Measurements from ENCODE around the gene B4GALT1.

B4GALT1 gene

GRCh38 chr9:33081128-33081851 is 85.8 kb downstream of the B4GALT1 start:
- H2AK5ac ChIP-seq (ENCODE audit: low read length), result no peak overlapping the region
- no peak overlapping the region for H4K5ac ChIP-seq (ENCODE audit: low read length)
- DNase-seq, result peak; percentile 94
- H3K4me2 ChIP-seq (ENCODE audit: low read length), result no peak overlapping the region
- H3K36me3 ChIP-seq (ENCODE audit: control insufficient read depth, insufficient read depth, low read length), result no peaks in the 10 kb centered on the region
- no peak overlapping the region for H4K8ac ChIP-seq (ENCODE audit: low read depth, low read length)
- no peak overlapping the region for H3K27ac ChIP-seq (ENCODE audit: low read depth, low read length)
- H2BK5ac ChIP-seq (ENCODE audit: low read length), result no peak overlapping the region
- H3K79me2 ChIP-seq (ENCODE audit: control insufficient read depth, insufficient read depth, low read length), result peaks cover 2% of the 10 kb centered on the region
- no CpG with 5 or more reads among the region's 9 CpGs for WGBS (ENCODE audit: extremely low coverage, insufficient coverage, low lambda C conversion rate)
- no peak overlapping the region for H3K9ac ChIP-seq (ENCODE audit: low read length)
- H3K4me1 ChIP-seq (ENCODE audit: control insufficient read depth, low read depth, low read length), result no peaks in the 10 kb centered on the region
- H2BK15ac ChIP-seq (replicated peaks; ENCODE audit: low read depth), result no peak overlapping the region
- H2BK120ac ChIP-seq (ENCODE audit: low read depth, low read length), result no peak overlapping the region
- no peak overlapping the region for H3K56ac ChIP-seq (ENCODE audit: low read length)
- no peak overlapping the region for H3K4me3 ChIP-seq (ENCODE audit: low read length)
- H3K23ac ChIP-seq (ENCODE audit: low read length), result no peak overlapping the region
- peaks cover 1% of the 10 kb centered on the region for H3K79me1 ChIP-seq (ENCODE audit: low read length)
- H3K4ac ChIP-seq (ENCODE audit: low read depth, low read length), result no peak overlapping the region
- H3K27me3 ChIP-seq (ENCODE audit: insufficient read depth, low read length, poor library complexity), result no peaks in the 10 kb centered on the region
- no peak overlapping the region for H3K18ac ChIP-seq (ENCODE audit: low read length)

GRCh38 chr9:33080534-33080933 is 86.6 kb downstream of the B4GALT1 start:
- no peaks in the 10 kb centered on the region for H3K36me3 ChIP-seq (ENCODE audit: control insufficient read depth, insufficient read depth, low read length)
- no CpG with 5 or more reads among the region's 6 CpGs for WGBS (ENCODE audit: extremely low coverage, insufficient coverage, low lambda C conversion rate)

GRCh38 chr9:33076046-33077004 is 90.8 kb downstream of the B4GALT1 start, which contains the start of gene SMU1:
Gene SMU1, minus strand, starts transcription at chr9:33076674. Its CDS starts 66 bp downstream, at chr9:33076608.
- H3K18ac ChIP-seq (ENCODE audit: low read length), result no peak within 1 kb of the TSS
- peak within 1 kb of the TSS; percentile 45 for H2BK5ac ChIP-seq (ENCODE audit: low read length)
- H2BK15ac ChIP-seq (replicated peaks; ENCODE audit: low read depth), result no peak within 1 kb of the TSS
- peaks cover 2% of the 10 kb centered on the region for H3K4me1 ChIP-seq (ENCODE audit: control insufficient read depth, low read depth, low read length)
- peak within 1 kb of the TSS; percentile 99 for H3K4me3 ChIP-seq (ENCODE audit: low read length)
- H4K5ac ChIP-seq (ENCODE audit: low read length), result peak within 1 kb of the TSS; percentile 75
- no peak within 1 kb of the TSS for H3K27ac ChIP-seq (ENCODE audit: low read depth, low read length)
- peak within 1 kb of the TSS; percentile 100 for H3K56ac ChIP-seq (ENCODE audit: low read length)
- WGBS (ENCODE audit: extremely low coverage, insufficient coverage, low lambda C conversion rate), result no CpG with 5 or more reads among the region's 53 CpGs
- H3K4me2 ChIP-seq (ENCODE audit: low read length), result peak within 1 kb of the TSS; percentile 89
- H2AK5ac ChIP-seq (ENCODE audit: low read length), result no peak within 1 kb of the TSS
- H3K9ac ChIP-seq (ENCODE audit: low read length), result peak within 1 kb of the TSS; percentile 95
- peaks cover 25% of the 10 kb centered on the region for H3K79me2 ChIP-seq (ENCODE audit: control insufficient read depth, insufficient read depth, low read length)
- peaks cover 13% of the 10 kb centered on the region for H3K79me1 ChIP-seq (ENCODE audit: low read length)
- no peak within 1 kb of the TSS for H2BK120ac ChIP-seq (ENCODE audit: low read depth, low read length)
- peak; percentile 99 for DNase-seq
- no peak within 1 kb of the TSS for H4K8ac ChIP-seq (ENCODE audit: low read depth, low read length)
- no peaks in the 10 kb centered on the region for H3K27me3 ChIP-seq (ENCODE audit: insufficient read depth, low read length, poor library complexity)
- peak within 1 kb of the TSS; percentile 94 for H3K23ac ChIP-seq (ENCODE audit: low read length)
- H3K4ac ChIP-seq (ENCODE audit: low read depth, low read length), result peak within 1 kb of the TSS; percentile 7
- peaks cover 2% of the 10 kb centered on the region for H3K36me3 ChIP-seq (ENCODE audit: control insufficient read depth, insufficient read depth, low read length)

More at GRCh38 chr9:33080534-33080933, 86.6 kb downstream of the B4GALT1 start:
- no peak overlapping the region for H2AK5ac ChIP-seq (ENCODE audit: low read length)
- no peak overlapping the region for H2BK15ac ChIP-seq (replicated peaks; ENCODE audit: low read depth)
- no peak overlapping the region for H3K23ac ChIP-seq (ENCODE audit: low read length)
- no peak overlapping the region for H3K4me3 ChIP-seq (ENCODE audit: low read length)
- no peak for DNase-seq
- no peak overlapping the region for H3K27ac ChIP-seq (ENCODE audit: low read depth, low read length)
- H3K9ac ChIP-seq (ENCODE audit: low read length), result no peak overlapping the region
- no peak overlapping the region for H4K8ac ChIP-seq (ENCODE audit: low read depth, low read length)
- no peak overlapping the region for H3K4ac ChIP-seq (ENCODE audit: low read depth, low read length)
- peaks cover 7% of the 10 kb centered on the region for H3K79me1 ChIP-seq (ENCODE audit: low read length)
- no peak overlapping the region for H2BK5ac ChIP-seq (ENCODE audit: low read length)
- H4K5ac ChIP-seq (ENCODE audit: low read length), result no peak overlapping the region
- no peaks in the 10 kb centered on the region for H3K27me3 ChIP-seq (ENCODE audit: insufficient read depth, low read length, poor library complexity)
- no peak overlapping the region for H3K56ac ChIP-seq (ENCODE audit: low read length)
- H3K4me1 ChIP-seq (ENCODE audit: control insufficient read depth, low read depth, low read length), result peaks cover under 1% of the 10 kb centered on the region
- H3K79me2 ChIP-seq (ENCODE audit: control insufficient read depth, insufficient read depth, low read length), result peaks cover 9% of the 10 kb centered on the region
- no peak overlapping the region for H3K4me2 ChIP-seq (ENCODE audit: low read length)
- H2BK120ac ChIP-seq (ENCODE audit: low read depth, low read length), result no peak overlapping the region
- H3K18ac ChIP-seq (ENCODE audit: low read length), result no peak overlapping the region

- Histone ChIP-seq H4K8ac (ENCODE audit: low read depth, low read length) (no peak overlapping the region), H3K4me1 (ENCODE audit: control insufficient read depth, low read depth, low read length) (no peaks in the 10 kb centered on the region), H3K4ac (ENCODE audit: low read depth, low read length) (no peak overlapping the region), H2BK5ac (ENCODE audit: low read length) (no peak overlapping the region), H3K4me2 (ENCODE audit: low read length) (no peak overlapping the region), H2BK120ac (ENCODE audit: low read depth, low read length) (no peak overlapping the region), H3K79me2 (ENCODE audit: control insufficient read depth, insufficient read depth, low read length) (peaks cover 3% of the 10 kb centered on the region), H3K23ac (ENCODE audit: low read length) (no peak overlapping the region), H3K36me3 (ENCODE audit: control insufficient read depth, insufficient read depth, low read length) (peaks cover 6% of the 10 kb centered on the region), H2BK15ac (replicated peaks; ENCODE audit: low read depth) (no peak overlapping the region), H2AK5ac (ENCODE audit: low read length) (no peak overlapping the region), H3K79me1 (ENCODE audit: low read length) (no peaks in the 10 kb centered on the region), H3K56ac (ENCODE audit: low read length) (no peak overlapping the region), H4K5ac (ENCODE audit: low read length) (no peak overlapping the region), H3K27ac (ENCODE audit: low read depth, low read length) (no peak overlapping the region), H3K18ac (ENCODE audit: low read length) (no peak overlapping the region), H3K4me3 (ENCODE audit: low read length) (no peak overlapping the region), H3K27me3 (ENCODE audit: insufficient read depth, low read length, poor library complexity) (no peaks in the 10 kb centered on the region), H3K9ac (ENCODE audit: low read length) (no peak overlapping the region)
- DNase-seq, result no peak
- WGBS (ENCODE audit: extremely low coverage, insufficient coverage, low lambda C conversion rate), result no CpG with 5 or more reads among the region's 1 CpG
Measured at GRCh38 chr9:33068991-33069390, 98.1 kb downstream of the B4GALT1 start.

GRCh38 chr9:33065157-33066076 is 101.7 kb downstream of the B4GALT1 start:
- Histone ChIP-seq H3K18ac (ENCODE audit: low read length) (no peak overlapping the region), H3K56ac (ENCODE audit: low read length) (no peak overlapping the region), H3K23ac (ENCODE audit: low read length) (no peak overlapping the region), H3K79me2 (ENCODE audit: control insufficient read depth, insufficient read depth, low read length) (no peaks in the 10 kb centered on the region), H4K5ac (ENCODE audit: low read length) (no peak overlapping the region), H3K27ac (ENCODE audit: low read depth, low read length) (no peak overlapping the region), H2BK15ac (replicated peaks; ENCODE audit: low read depth) (no peak overlapping the region), H3K4me3 (ENCODE audit: low read length) (no peak overlapping the region), H3K4me1 (ENCODE audit: control insufficient read depth, low read depth, low read length) (no peaks in the 10 kb centered on the region), H3K79me1 (ENCODE audit: low read length) (no peaks in the 10 kb centered on the region), H2AK5ac (ENCODE audit: low read length) (no peak overlapping the region), H3K36me3 (ENCODE audit: control insufficient read depth, insufficient read depth, low read length) (peaks cover 8% of the 10 kb centered on the region), H2BK120ac (ENCODE audit: low read depth, low read length) (no peak overlapping the region), H2BK5ac (ENCODE audit: low read length) (no peak overlapping the region), H3K27me3 (ENCODE audit: insufficient read depth, low read length, poor library complexity) (no peaks in the 10 kb centered on the region), H3K4me2 (ENCODE audit: low read length) (no peak overlapping the region), H3K9ac (ENCODE audit: low read length) (no peak overlapping the region), H4K8ac (ENCODE audit: low read depth, low read length) (no peak overlapping the region), H3K4ac (ENCODE audit: low read depth, low read length) (no peak overlapping the region)
- no peak for DNase-seq
- WGBS (ENCODE audit: extremely low coverage, insufficient coverage, low lambda C conversion rate), result no CpG with 5 or more reads among the region's 5 CpGs
